Liver (tissue), 9 donors: ENCODE results near the gene IL24. TPM values are rescaled to one million over a fixed set of nuclear protein-coding genes. Genes with fewer than 3 reads are reported as not detected.

Experiments
- DNase-seq: peaks from one replicate; pipeline ENCODE4 v3.0.0-alpha.2; 2017; ENCODE audit warnings: low spot score
- H3K27ac ChIP-seq, 2 donors: one replicate each; pipeline ENCODE4 v1.7.0; 2013; ENCODE audit warnings: inconsistent platforms in 2 of 2, low read length in 2 of 2, control low read depth in 1 of 2, low read depth in 1 of 2, mild to moderate bottlenecking in 1 of 2
- H3K27me3 ChIP-seq, 4 donors: one replicate each; pipeline versions ENCODE4 v1.6.1 to v1.7.0; 2013; ENCODE audit warnings: low read length in 3 of 4, inconsistent platforms in 1 of 4, mild to moderate bottlenecking in 1 of 4, moderate library complexity in 1 of 4; ENCODE audit not compliant: control insufficient read depth in 4 of 4, insufficient read depth in 4 of 4
- H3K36me3 ChIP-seq, 4 donors: one replicate each; pipeline versions ENCODE4 v1.6.1 to v1.7.0; 2013; ENCODE audit warnings: low read length in 3 of 4, mild to moderate bottlenecking in 3 of 4, low read depth in 1 of 4, moderate library complexity in 1 of 4; ENCODE audit not compliant: control insufficient read depth in 4 of 4, insufficient read depth in 3 of 4
- H3K4me1 ChIP-seq, 4 donors: one replicate each; pipeline versions ENCODE4 v1.6.1 to v1.7.0; 2013; ENCODE audit warnings: low read length in 3 of 4, mild to moderate bottlenecking in 3 of 4, moderate library complexity in 1 of 4; ENCODE audit not compliant: control insufficient read depth in 4 of 4, insufficient read depth in 4 of 4
- H3K4me3 ChIP-seq, 3 donors: one replicate each; pipeline versions ENCODE4 v1.6.1 to v1.7.0; 2013; ENCODE audit warnings: low read length in 3 of 3, control low read depth in 1 of 3, low read depth in 1 of 3, mild to moderate bottlenecking in 1 of 3
- H3K9ac ChIP-seq, 2 donors: one replicate each; pipeline ENCODE4 v1.7.0; 2013; ENCODE audit warnings: low read length in 2 of 2, mild to moderate bottlenecking in 2 of 2, moderate library complexity in 2 of 2, control low read depth in 1 of 2, low read depth in 1 of 2
- H3K9me3 ChIP-seq, 4 donors: one replicate each; pipeline versions ENCODE4 v1.6.1 to v1.7.0; 2013; ENCODE audit warnings: low read length in 3 of 4; ENCODE audit not compliant: control insufficient read depth in 4 of 4
- CTCF ChIP-seq: fragments of 150-350 bp; IDR thresholded peaks from 2 replicates; pipeline ENCODE4 v1.5.1; 2017; ENCODE audit warnings: improper control_type of control experiment, low read depth, low read length; ENCODE audit not compliant: missing input control
- FOXA1 ChIP-seq: IDR thresholded peaks from 2 replicates; pipeline ENCODE4 v1.6.1; 2016; ENCODE audit warnings: antibody characterized with exemption
- FOXA2 ChIP-seq: IDR thresholded peaks from 2 replicates; pipeline ENCODE4 v1.6.1; 2016; ENCODE audit warnings: antibody characterized with exemption
- HNF4A ChIP-seq, 2 donors: conservative IDR thresholded peaks; 2 replicates each; pipeline ENCODE4 v1.6.1; 2016; ENCODE audit warnings: antibody characterized with exemption in 2 of 2, mild to moderate bottlenecking in 2 of 2
- NR2F2 ChIP-seq: IDR thresholded peaks from 2 replicates; pipeline ENCODE4 v1.6.1; 2016; ENCODE audit warnings: antibody characterized with exemption
- RAD21 ChIP-seq, 2 donors: IDR thresholded peaks; 2 replicates each; pipeline ENCODE4 v1.6.1; 2016; ENCODE audit warnings: antibody characterized with exemption in 2 of 2, mild to moderate bottlenecking in 2 of 2
- ZBTB33 ChIP-seq: IDR thresholded peaks from 2 replicates; pipeline ENCODE4 v1.6.1; 2016; ENCODE audit warnings: antibody characterized with exemption
- WGBS: extraction: QIAGEN DNeasy Blood & Tissue Kit; methylation state at CpG from one replicate; pipeline ENCODE4 v1.1.7; 2013; 5-methylcytosine and 5-hydroxymethylcytosine counted together
- polyA plus RNA-seq, 2 donors: library from polyadenylated mRNA; stranded (reverse) in 1 of 2; unstranded in 1 of 2; fragments of 200-250 nt in 1 of 2; fragments of >200 nt in 1 of 2; fragmentation: Nextera tagmentation in 1 of 2; extraction: Ambion mirVana in 1 of 2; gene quantifications; one replicate each; pipeline versions ENCODE4 v1.2.1 to v1.2.3, GENCODE V29; 2013 to 2015
- total RNA-seq, 2 donors: library from RNA; depleted of rRNA; stranded (reverse); fragments of >200 nt; gene quantifications; one replicate each; pipeline ENCODE4 v1.2.3, GENCODE V29; 2014
- donor health status: healthy.
- donor health status: healthy.
- donor health status: healthy.
- donor health status: healthy.
- donor health status: healthy.

IL24 gene
- total and polyA plus RNA-seq, 4 donors = 0.13 TPM; not detected in 3

DNA sequence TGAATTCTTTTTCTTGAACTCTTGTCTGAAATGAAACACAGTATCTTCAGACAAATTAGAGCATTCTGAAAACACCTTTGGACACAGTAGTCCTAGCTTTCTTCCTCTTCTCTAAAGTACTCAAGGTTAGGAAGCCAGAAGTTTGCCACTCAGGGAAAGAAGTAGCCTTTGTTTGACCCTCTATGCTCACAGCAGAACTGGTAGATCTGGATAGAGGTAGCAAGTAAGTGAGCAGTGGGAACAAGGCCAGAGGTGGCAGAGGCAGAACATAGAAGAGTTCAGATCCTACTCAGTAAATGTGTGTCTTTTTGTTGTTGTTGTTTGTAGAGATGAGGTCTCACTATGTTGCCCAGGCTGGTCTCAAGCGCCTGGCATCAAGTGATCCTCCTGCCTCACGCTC is 56.4 kb downstream of the IL24 start:
- H3K9me3 ChIP-seq = peaks cover 0 to 2% (median 0%) of the 10 kb centered on the region in 4 donors
- TF ChIP-seq NR2F2 (no peak), FOXA1 (no peak), HNF4A (conservative IDR thresholded peaks at IDR 0.05) (no peak), RAD21 (IDR thresholded peaks at IDR 0.05) (no peak), CTCF (no peak), ZBTB33 (no peak), FOXA2 (no peak)

More for the DNA sequence above, 56.4 kb downstream of the IL24 start:
- Histone ChIP-seq H3K36me3 (no peaks in the 10 kb centered on the region), H3K4me1 (peaks cover 19 to 71% (median 67%) of the 10 kb centered on the region in 4 donors), H3K9ac (no peak overlapping the region), H3K4me3 (no peak overlapping the region), H3K27ac (no peak overlapping the region), H3K27me3 (no peaks in the 10 kb centered on the region)
- WGBS = 68% methylated on average over 2 of the region's 2 CpGs
- no peak for DNase-seq

Other genes with a start within 250 kb of the IL24 start
- 10 to 100 TPM in 1 of 2 donors, 1 to 10 TPM in 1; 9.1 to 20.3 TPM for gene MAPKAPK2, start 212.5 kb upstream of the IL24 start, total RNA-seq
- 10 to 100 TPM in 1 of 2 donors, 1 to 10 TPM in 1; 7.5 to 24.5 TPM for gene MAPKAPK2, start 212.5 kb upstream of the IL24 start, polyA plus RNA-seq
- gene IL19, start 126.7 kb upstream of the IL24 start, total RNA-seq = not detected
- gene IL19, start 126.7 kb upstream of the IL24 start, polyA plus RNA-seq = not detected
- gene IL10, start 124.9 kb upstream of the IL24 start, total RNA-seq = 1 to 10 TPM in 1 of 2 donors, under 1 TPM in 1; 0.23 to 1.4 TPM
- under 1 TPM; 0.54 to 0.63 TPM for gene IL10, start 124.9 kb upstream of the IL24 start, polyA plus RNA-seq
- gene IL20, start 31.8 kb upstream of the IL24 start, total RNA-seq = under 1 TPM in 1 of 2 donors, not detected in 1; 0.17 TPM
- not detected for gene IL20, start 31.8 kb upstream of the IL24 start, polyA plus RNA-seq
- gene FCMR, start 24.5 kb downstream of the IL24 start, total RNA-seq = 1 to 10 TPM in 1 of 2 donors, under 1 TPM in 1; 0.70 to 1.3 TPM
- gene FCMR, start 24.5 kb downstream of the IL24 start, polyA plus RNA-seq = 1 to 10 TPM; 2.2 to 3.6 TPM
- gene PIGR, start 49.0 kb downstream of the IL24 start, total RNA-seq = 10 to 100 TPM in 1 of 2 donors, under 1 TPM in 1; 0.09 to 43.3 TPM
- 10 to 100 TPM; 12.0 to 16.1 TPM for gene PIGR, start 49.0 kb downstream of the IL24 start, polyA plus RNA-seq
- under 1 TPM; 0.14 to 0.59 TPM for gene FCAMR, start 73.0 kb downstream of the IL24 start, total RNA-seq
- gene FCAMR, start 73.0 kb downstream of the IL24 start, polyA plus RNA-seq = under 1 TPM; 0.23 to 0.54 TPM
- gene C1orf116, start 135.3 kb downstream of the IL24 start, total RNA-seq = under 1 TPM; 0.59 to 0.79 TPM
- gene C1orf116, start 135.3 kb downstream of the IL24 start, polyA plus RNA-seq = under 1 TPM; 0.27 to 0.33 TPM
- 10 to 100 TPM in 1 of 2 donors, 1 to 10 TPM in 1; 7.7 to 79.4 TPM for gene YOD1, start 153.8 kb downstream of the IL24 start, total RNA-seq
- gene YOD1, start 153.8 kb downstream of the IL24 start, polyA plus RNA-seq = 1 to 10 TPM; 1.3 to 1.8 TPM
- 1 to 10 TPM; 4.0 to 5.9 TPM for gene PFKFB2, start 155.8 kb downstream of the IL24 start, total RNA-seq
- 1 to 10 TPM; 1.5 to 2.0 TPM for gene PFKFB2, start 155.8 kb downstream of the IL24 start, polyA plus RNA-seq
- 100 to 1,000 TPM in 1 of 2 donors, 10 to 100 TPM in 1; 59.7 to 460 TPM for gene C4BPB, start 191.4 kb downstream of the IL24 start, total RNA-seq
- 100 to 1,000 TPM; 399 to 404 TPM for gene C4BPB, start 191.4 kb downstream of the IL24 start, polyA plus RNA-seq
- 1,000 to 10,000 TPM in 1 of 2 donors, 10 to 100 TPM in 1; 49.5 to 1,492 TPM for gene C4BPA, start 206.8 kb downstream of the IL24 start, total RNA-seq
- 1,000 to 10,000 TPM in 1 of 2 donors, 100 to 1,000 TPM in 1; 896 to 1,527 TPM for gene C4BPA, start 206.8 kb downstream of the IL24 start, polyA plus RNA-seq